SK-N-DZ (cell line): ENCODE measurements around the gene ARL4C. TPM values are rescaled to one million over a fixed set of nuclear protein-coding genes. Genes with fewer than 3 reads are reported as not detected.

Source experiments
- DNase-seq: peaks from one replicate; pipeline ENCODE4 v3.0.0-alpha.2; 2015; ENCODE audit warnings: low spot score
- polyA plus RNA-seq, 2 experiments: library from polyadenylated mRNA; depleted of rRNA; stranded (reverse); fragments of >200 nt; gene quantifications; 2 replicates each; pipeline ENCODE4 v1.2.3, GENCODE V29; 2014

The ARL4C gene, protein sequence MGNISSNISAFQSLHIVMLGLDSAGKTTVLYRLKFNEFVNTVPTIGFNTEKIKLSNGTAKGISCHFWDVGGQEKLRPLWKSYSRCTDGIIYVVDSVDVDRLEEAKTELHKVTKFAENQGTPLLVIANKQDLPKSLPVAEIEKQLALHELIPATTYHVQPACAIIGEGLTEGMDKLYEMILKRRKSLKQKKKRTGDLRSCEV
- polyA plus RNA-seq (2014; cell fraction: cytosol; rRNA removed), result 4.3 and 4.4 TPM in 2 replicates
- polyA plus RNA-seq (2014; cell fraction: nucleus; rRNA removed), result 3.7 and 3.9 TPM in 2 replicates

DNA sequence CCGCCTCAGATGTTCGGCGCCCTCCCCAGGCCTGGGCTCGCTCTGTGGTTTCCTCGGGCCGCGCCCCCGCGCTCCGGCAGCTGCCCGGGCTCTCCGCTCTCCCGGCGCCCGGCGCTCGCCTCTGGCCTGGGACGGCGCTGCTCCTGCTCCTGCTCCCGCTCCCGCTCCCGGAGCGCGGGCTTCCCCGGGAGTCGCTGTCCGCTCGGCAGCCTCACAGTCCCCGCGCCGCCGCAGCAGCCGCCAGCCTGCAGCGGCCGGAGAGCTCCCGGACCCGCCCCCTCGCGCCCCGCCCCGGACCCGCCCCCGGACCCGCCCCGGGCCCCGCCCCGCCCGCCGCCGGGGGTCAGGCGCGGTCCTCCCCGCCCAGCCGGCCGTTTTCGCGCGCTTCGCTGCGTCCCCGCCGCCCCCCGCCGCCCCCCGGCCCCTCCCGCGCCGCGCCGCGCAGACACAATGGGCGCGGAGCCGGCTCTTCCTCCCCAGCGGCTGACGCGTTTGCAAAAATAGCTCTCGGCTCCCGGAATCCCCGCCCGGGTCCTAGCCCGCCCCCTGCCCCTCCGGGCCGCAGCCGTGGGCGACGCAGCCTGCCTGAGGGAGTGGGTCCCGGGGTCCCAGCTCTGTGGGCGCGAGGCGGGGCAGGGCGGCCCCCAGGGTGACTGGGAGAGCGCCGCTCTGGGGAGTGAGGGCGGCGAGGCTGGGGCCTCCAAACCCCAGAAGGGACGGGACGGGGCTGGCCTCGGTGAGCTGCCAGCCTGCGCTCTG, at the start of gene ARL4C:
TSS of gene ARL4C (minus strand) at position 247 of the 759 bp plus-strand sequence. CDS start 495 bp downstream, outside the sequence.
- DNase-seq, result peak; percentile 67

DNA sequence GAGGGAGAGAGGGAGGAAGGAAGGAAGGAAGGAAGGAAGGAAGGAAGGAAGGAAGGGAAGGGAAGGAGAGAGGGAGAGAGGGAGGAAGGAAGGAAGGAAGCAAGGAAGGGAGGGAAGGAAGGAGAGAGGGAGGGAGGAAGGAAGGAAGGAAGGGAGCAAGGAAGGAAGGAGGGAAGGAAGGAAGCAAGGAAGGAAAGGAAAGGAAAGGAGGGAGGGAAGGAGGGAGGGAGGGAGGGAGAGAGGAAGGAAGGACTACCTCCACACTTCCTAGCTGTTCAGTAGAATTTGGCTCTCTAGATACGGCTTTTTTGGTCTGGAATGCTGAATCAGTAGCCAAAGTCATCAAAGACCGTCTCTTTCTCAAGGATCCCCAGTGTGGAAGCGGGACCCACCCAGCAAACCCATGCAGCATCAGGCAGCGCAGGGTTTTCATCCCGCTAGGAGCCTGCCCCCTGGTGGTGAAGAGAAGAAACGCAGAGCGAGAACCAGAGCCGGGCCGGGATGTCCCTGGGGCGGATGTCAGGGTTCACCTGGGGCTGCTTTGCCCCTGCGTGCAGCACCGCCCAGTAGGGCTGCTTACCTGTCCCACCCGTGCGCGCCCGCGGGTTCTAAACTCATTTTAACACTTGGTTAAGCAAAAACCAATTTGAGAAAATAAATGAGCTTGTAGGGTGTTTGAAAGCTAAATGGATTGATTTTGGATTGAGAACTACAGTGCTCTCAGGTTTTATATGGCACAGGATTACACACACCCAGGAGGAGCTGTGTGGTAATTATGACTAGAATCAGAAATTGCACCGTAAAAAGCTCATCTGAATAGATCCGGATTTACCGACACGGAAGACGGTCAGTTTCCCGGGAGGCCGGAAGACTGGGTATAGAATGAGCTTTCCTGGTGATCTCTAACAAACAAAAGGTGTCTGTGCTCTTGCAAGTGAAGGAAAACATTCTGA, 48.1 kb upstream of the ARL4C start:
- DNase-seq, result peak; percentile 50

DNA sequence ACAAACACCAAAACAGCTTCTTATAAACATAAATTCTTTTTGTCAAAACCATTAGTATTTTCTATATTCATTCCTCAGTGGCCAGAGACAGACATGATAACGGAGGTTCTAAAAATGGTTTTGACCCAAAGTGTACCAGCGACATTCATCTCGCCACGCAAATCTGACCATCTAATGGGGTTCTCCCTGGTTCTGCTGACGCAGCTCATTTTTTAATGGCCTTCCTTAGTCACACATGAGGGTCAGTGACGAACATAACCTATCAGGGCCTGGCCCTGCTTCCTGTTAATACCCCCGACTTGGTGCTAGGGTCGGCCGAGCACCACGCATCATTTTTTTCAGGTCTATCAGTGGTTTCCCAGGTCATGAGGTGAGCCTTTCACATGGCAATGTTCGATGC, 45.9 kb upstream of the ARL4C start:
- DNase-seq, result no peak

DNA sequence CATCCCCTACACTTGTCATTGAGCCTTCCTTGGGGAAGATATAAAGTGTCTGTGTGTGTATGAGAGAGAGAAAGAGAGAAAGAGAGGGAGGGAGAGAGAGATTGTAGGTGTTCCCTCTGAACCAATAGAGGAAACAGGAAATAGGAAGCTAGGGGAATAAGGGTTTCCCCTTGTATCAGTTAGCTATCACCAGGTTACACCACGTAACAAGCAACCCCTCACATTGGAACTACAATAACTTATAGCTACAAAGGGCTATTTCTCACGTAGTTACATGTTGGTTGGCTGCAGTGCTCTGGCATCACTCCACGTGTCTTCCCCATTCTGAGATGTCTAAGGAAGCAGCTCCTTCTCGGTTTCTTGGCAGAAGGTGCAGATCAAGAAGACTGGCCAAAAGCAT, 41.0 kb upstream of the ARL4C start:
- no peak for DNase-seq

DNA sequence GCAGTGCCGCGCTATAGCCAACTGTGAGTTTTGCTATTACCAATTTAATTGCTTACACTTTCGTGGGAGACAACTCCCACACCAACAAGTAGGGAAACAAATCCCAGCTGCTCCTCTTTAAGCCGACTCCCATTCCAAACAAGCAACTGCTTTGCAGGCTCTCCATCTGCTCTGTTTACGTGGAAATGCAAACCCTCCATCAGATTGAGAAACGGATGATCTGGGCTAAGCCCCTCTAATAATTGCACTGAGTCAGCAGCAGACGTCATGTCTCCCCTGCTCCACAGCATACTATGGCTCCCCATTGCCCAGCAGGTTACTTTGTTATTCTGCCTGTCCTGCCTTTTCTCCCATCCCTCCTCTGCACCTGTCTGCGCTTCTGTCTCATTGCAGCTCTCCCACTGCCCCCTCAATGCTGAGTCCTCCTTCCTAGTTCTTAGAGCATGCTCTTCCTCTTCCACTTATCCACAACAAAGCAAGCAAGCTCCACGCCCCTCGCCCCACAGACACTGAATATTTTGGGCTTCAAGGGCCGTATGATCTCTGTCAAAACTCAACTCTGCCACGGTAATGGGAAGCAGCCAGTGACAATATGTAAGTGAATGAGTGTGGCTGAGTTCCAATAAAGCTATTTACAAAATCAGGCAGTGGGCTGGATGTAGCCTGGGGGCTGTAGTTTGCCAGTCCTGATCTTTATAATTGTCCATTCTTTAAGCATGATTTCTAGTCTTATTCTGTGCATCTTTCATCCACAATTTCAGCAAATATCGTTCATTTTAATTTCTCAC, 39.5 kb upstream of the ARL4C start:
- no peak for DNase-seq

DNA sequence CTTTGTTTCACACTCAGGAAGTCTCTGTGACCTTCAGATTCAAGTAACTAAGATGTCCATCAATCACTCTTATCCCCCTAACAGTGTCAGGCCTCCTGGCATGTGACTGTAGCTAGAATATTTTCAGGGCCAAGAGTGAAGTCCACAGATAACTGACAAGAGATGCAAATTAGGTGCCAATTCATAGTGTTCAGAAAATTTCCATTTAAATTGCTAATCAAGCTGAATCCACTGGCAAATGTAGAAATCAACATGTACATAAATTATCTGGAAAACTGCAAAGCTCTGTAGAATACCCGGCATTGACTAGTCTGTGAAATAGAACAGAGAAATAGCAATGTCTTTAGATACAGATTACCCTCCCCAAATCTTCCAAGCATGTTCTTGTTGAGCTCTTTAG, 38.6 kb upstream of the ARL4C start:
- no peak for DNase-seq

DNA sequence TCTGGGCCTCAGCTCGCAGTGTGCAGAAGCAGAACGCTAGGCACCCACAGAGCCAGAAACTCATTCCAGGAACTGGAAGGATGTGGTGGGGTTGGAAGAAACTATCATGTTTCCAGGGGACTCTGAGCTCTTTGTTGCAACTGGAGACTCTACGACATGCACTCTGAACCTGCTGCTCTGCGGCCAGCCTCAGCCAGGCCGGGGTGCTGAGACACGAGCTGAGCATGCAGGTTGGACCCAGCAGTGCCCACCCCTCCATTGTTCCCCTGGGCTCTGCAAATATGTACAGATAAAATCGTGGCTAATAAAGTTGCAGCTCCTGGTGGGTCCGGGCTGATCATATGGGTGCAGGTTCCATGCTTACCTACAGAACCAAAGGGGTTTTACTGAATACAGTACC, 37.6 kb upstream of the ARL4C start:
- DNase-seq, result no peak

DNA sequence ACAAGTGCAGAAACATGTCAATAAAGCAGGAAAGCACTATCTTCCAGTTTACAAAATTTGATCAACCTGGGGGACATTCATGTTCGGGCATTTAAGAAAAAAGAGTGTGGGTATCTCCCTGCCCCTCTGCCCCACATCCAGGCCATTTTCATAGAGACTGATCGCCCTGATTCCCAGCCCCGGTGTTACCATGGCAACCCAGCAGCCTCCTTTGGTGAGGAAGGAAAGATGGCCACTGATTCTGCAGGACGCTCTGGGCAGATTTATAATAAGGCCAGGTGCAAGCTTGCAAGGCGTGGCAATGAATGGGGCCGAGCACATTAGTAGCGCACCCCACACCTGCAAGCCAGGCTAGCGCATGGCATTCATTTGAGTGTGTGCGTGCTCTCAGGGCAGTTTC, 36.7 kb upstream of the ARL4C start:
- peak; percentile 58 for DNase-seq

DNA sequence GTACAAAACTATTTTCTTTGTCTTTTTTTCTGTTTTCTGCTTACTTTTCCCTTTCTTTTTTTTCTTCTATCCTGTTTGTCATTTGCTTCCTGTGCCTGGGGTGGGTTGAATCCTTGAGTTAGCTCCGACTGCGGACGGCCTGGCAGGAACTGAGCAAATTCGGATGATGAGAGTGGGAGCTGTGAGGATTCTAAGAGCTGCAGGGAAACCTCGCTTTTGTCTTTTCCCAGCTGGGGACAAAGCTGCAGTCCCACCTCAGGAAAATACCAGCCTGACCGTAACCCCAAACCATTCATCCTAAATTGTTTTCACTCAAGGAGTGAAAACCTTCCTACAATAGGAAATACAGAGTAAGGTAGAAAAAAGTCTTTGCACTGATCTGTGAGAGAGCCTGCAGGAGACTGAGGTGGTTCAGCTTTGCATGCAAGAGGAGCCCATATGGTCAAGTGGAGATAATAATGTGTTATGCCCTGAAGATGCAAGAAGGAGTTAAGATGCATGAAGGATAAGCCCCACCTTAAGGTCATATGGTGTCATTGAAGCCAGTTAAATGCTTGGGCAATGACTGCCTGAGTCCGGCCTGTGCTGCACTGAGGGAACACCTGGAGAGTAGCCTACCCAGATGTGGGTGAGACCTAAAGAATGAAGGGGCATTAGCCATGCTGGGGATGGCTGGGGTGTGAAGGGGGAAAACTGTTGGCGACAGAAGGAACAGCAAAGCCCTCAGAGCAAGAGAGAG, 31.7 kb upstream of the ARL4C start:
- DNase-seq, result no peak

DNA sequence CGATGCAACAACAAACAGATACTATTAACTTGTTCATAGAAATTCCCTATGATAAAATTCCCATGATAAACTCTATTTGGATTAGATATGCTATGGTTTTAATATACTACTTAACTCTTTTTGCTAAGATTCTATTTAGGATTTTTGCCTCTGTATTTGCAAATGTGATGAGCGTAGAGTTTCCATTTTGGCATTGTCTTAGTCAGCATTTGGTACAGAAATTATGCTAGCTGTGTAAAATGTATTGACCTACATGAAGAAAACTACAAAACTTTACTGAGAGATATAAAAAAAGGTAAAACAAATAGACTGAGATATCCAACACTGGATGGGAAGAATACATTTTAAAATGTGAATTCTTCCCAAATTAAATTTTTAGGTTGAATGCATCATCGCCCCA, 29.8 kb upstream of the ARL4C start:
- no peak for DNase-seq

DNA sequence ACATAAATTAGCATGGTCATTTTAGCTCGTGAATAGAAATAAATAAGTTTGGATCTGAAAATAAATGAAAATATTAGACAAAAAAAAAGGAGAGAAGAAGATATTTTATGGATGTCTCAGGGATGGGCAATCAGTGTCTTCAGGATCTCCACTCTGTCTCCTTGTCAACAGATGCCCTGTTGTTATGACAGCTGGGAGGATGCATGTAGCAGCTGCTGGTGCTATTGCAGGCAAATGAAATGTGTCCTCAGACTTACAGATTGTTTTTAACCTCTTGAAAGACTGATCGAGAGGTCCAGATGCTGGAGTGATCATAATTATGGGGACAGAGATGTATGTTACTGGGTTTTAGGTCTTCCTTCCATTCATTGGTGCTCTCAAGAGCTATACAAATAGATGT, 24.7 kb upstream of the ARL4C start:
- DNase-seq, result no peak

DNA sequence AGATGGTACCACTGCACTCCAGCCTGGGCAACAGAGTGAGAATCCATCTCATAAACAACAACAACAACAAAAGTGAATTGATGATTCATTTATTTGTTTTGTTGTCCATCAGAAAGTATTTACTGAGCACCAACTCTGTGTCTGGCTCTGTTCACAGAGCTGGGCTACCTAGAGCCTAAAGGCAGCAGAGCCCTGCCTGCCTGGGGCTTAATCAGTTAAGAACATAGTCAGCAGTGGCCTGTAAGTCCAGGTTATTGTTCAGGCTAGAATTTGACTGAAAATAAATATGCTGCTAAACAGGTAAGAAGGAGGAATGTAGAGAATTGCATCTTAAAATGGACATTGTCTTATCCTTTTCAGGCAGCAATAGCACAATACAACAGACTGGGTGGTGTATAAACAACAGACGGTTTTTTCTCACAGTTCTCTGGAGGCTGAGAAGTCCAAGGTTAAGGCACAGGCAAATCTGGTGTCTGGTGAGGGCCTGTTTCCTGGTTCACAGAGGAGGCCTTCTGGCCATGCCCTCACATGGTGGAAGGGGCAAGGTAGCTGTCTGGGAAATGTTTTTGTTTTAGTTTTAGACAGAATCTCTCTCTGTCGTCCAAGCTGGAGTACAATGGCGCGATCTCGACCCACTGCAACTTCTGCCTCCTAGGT, 22.2 kb upstream of the ARL4C start:
- DNase-seq, result no peak

DNA sequence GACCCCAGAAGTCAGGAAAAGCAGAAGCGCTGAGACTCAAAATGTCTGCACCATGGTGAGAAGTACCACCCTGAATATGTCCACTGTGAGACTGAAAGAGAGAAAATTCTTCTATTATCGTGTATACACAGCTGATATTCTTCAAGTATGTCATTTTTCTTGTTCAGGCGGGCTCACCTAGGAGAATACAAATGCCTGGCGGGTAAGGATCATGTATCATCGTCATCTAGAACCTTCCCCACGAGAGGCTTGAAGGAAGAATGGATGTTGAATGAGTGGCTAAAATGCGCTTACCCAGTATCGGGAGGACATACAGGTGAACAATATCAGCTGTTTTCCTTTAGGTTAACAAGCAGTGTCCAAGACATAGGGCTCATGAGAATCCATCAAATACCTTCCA, 21.1 kb upstream of the ARL4C start:
- DNase-seq, result no peak

DNA sequence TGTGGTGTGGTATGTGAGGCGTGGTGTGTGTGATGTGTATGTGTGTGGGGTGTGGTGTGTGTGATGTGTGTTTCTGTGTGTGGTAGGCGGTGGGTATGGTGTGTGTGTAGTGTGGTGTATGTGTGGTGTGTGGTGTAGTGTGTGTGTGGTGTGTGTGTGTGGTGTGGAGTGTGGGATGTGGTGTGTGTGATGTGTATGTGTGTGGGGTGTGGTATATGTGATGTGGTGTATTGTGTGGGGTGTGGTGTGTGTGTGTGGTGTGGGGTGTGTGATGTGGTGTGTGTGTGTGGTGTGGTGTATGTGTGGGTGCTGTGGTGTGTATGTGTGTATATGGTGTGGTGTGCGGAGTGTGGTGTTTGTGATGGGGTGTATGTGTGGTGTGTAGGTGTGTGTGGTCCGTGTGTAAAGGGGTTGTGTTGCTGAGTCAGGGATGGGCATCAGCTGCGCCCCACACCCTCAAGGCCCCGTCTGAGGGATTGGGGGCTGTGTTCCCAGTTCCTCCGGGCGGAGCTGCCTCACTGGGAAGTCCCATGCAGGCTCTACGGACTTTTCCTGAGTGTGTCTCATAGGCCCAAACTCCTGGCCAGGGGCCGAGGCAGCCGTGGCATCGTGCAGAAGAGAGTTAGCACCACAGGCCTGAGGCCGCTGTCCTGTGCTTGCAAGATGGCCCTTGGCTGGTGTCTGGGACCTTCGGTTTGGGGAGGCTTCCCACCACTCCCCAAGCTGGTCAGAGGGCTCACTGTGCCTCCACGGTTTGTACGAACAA, 18.2 kb upstream of the ARL4C start:
- DNase-seq, result no peak

DNA sequence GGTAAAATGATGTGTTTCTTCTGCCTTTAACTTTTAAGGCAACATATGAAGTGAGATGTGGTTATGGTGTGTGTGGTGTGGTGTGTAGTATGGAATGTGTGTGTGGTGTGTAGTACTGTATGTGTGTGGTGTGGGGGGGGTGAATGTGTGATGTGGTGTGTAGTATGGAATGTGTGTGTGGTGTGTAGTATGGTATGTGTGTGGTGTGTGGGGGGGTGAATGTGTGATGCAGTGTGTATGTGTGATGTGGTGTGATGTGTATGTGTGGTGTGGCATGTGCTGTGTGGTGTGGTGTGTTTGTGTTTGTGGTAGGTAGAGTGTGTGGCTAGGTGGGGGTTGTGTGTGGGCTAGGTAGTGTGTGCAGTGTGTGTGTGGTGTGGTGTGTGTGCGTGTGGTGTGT, 17.2 kb upstream of the ARL4C start:
- DNase-seq, result no peak

DNA sequence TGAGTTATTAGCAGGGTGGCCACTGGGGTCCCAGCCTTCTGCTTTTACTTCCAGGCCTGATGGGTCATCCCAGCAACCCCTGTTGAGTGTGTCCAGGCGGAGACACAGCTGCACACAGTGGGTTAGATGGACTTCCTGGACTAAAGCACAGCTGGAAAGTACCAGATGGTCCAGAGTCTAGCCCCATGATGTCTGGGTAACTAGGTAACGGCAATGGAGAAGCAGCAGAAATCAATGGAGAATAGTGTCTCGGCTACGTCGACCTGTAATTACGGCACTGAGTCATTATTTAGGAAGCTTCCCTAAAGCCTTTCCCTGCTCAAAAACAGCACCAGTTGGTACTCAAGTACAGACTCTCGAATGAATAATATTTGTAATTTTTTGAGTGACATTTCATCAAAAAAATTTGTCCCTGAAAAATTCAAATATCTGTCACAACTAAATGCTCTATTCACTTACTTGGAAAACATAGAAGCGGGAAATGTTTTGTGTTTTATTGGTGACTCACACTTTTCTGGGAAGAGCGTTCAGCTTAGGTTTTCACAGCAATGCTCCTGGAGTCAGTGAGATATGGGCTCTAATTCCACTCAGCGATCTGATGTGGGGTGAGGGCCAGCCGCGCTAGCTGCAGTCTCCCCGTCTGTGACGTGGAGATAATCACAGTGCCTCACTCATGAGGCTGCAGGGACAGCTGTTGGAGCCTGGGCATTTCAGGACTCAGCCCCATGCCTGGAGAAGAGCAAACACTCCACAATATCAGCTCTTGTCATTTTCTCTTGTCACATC, 16.2 kb upstream of the ARL4C start:
- no peak for DNase-seq

DNA sequence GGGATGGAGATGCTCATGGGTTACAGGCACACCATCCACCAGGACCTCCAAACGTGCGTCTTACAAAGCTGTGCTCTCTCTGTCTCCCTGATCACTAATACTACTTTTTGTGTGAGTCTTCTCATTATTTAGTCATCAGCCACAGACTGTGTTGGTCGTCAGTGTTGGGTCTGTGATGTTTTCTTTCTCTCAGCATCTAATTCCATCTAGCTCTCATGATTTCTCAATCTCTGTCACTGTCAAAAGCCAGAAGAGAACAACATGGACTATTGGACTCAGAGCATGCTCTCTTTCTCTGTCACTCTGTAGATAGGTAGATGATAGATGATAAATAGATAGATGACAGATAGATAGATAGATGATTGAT, 6.0 kb upstream of the ARL4C start:
- DNase-seq, result no peak

DNA sequence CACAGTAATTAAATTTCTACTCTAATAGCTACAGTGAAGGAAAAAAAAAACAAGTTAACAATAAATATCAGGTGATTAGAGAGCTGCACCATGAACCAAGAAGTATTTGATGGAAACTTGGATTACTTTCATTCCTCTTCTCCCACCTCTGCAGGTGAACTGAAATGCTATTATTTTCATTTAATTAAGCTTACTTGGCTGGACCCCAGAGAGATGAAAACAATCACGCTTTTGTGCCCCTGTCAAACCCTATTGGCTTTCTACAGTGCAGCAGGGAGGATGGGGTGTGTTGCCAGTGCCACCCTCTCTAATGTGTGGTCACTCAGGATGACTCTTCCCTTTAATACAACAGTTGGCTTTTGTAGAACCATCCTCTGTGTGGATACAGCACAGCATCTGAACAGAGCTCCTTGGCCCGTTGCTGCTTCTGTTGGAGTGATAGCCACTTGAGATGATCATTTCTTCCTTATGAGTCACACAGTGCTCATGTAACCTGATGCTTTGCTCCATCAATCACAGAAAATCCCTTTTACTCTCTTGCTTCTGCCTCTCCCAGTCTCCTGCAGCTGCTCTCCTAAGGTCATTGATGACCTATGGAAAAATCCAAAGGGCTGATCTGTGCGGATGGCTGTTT, 5.5 kb upstream of the ARL4C start:
- no peak for DNase-seq
